ENCODE results near the gene ADCY9. TPM values are rescaled to one million over a fixed set of nuclear protein-coding genes. Genes with fewer than 3 reads are reported as not detected.
"Not testable (repeated sequence)": the region's sequence is repeated elsewhere in the genome, so short reads cannot be mapped to it uniquely, and the experiment has no call there.

ADCY9 gene
- total RNA-seq, 1 donor from 2014 or later = 48.2 TPM

- intact Hi-C loops (cut with DNase I) = loop anchor here (2.0 to 5.0 kb wide), 3 partner anchors 34 to 199 kb away; partner anchors contain the start of gene ADCY9
- ATAC-seq (peak; percentile 43), DNase-seq (ENCODE audit: missing footprints) (no peak)
Measured at GRCh38 chr16:4052801-4053293, 63.4 kb downstream of the ADCY9 start.

- no peak for ATAC-seq
- intact Hi-C loops (cut with DNase I) = loop anchor here (2.0 to 5.0 kb wide), 3 partner anchors 35 to 200 kb away; partner anchors contain the start of gene ADCY9
- DNase-seq (ENCODE audit: missing footprints) = no peak
Measured at GRCh38 chr16:4052096-4052495, 64.1 kb downstream of the ADCY9 start.

- DNase-seq (ENCODE audit: missing footprints) (no peak), ATAC-seq (no peak)
- intact Hi-C loops (cut with DNase I) = loop anchor here (5.0 kb wide), 2 partner anchors 66 to 201 kb away; partner anchors contain the start of gene ADCY9
Measured at GRCh38 chr16:4051591-4051990, 64.7 kb downstream of the ADCY9 start.

- intact Hi-C loops (cut with DNase I) = no loop called here
- ATAC-seq = no peak
- DNase-seq (ENCODE audit: missing footprints) = no peak
Measured at GRCh38 chr16:4049031-4049430, 67.2 kb downstream of the ADCY9 start.

- DNase-seq (ENCODE audit: missing footprints) = no peak
- intact Hi-C loops (cut with DNase I) = no loop called here
- ATAC-seq = no peak
Measured at GRCh38 chr16:4048481-4048880, 67.8 kb downstream of the ADCY9 start.

GRCh38 chr16:4046221-4046620, 70.0 kb downstream of the ADCY9 start:
- DNase-seq (ENCODE audit: missing footprints) = no peak
- intact Hi-C loops (cut with DNase I) = no loop called here
- no peak for ATAC-seq

- intact Hi-C loops (cut with DNase I); DNase-seq (ENCODE audit: missing footprints); ATAC-seq: not testable (repeated sequence)
Measured at GRCh38 chr16:4045561-4045960, 70.7 kb downstream of the ADCY9 start.

- DNase-seq (ENCODE audit: missing footprints) (no peak), ATAC-seq (no peak)
Measured at GRCh38 chr16:4042581-4042980, 73.7 kb downstream of the ADCY9 start.

GRCh38 chr16:4038448-4038847, 77.8 kb downstream of the ADCY9 start:
- ATAC-seq (no peak), DNase-seq (ENCODE audit: missing footprints) (no peak)
- intact Hi-C loops (cut with DNase I) = no loop called here

More at GRCh38 chr16:4042581-4042980, 73.7 kb downstream of the ADCY9 start:
- intact Hi-C loops (cut with DNase I) = no loop called here

- DNase-seq (ENCODE audit: missing footprints); intact Hi-C loops (cut with DNase I); ATAC-seq: not testable (repeated sequence)
Measured at GRCh38 chr16:4036952-4037351, 79.3 kb downstream of the ADCY9 start.

- intact Hi-C loops (cut with DNase I) = no loop called here
- ATAC-seq (no peak), DNase-seq (ENCODE audit: missing footprints) (no peak)
Measured at GRCh38 chr16:4034963-4035362, 81.3 kb downstream of the ADCY9 start.

GRCh38 chr16:4033951-4034350, 82.3 kb downstream of the ADCY9 start:
- DNase-seq (ENCODE audit: missing footprints) = no peak
- intact Hi-C loops (cut with DNase I) = no loop called here
- no peak for ATAC-seq

- intact Hi-C loops (cut with DNase I) = no loop called here
- ATAC-seq = no peak
- peak; percentile 75 for DNase-seq (ENCODE audit: missing footprints)
Measured at GRCh38 chr16:4032768-4033167, 83.5 kb downstream of the ADCY9 start.

- ATAC-seq = no peak
- intact Hi-C loops (cut with DNase I) = no loop called here
- no peak for DNase-seq (ENCODE audit: missing footprints)
Measured at GRCh38 chr16:4028144-4028543, 88.1 kb downstream of the ADCY9 start.

GRCh38 chr16:4026854-4027253, 89.4 kb downstream of the ADCY9 start:
- ATAC-seq (no peak), DNase-seq (ENCODE audit: missing footprints) (no peak)
- intact Hi-C loops (cut with DNase I) = no loop called here

- ATAC-seq (no peak), DNase-seq (ENCODE audit: missing footprints) (no peak)
- intact Hi-C loops (cut with DNase I) = no loop called here
Measured at GRCh38 chr16:4025428-4025827, 90.8 kb downstream of the ADCY9 start.

- intact Hi-C loops (cut with DNase I) = no loop called here
- ATAC-seq (no peak), DNase-seq (ENCODE audit: missing footprints) (no peak)
Measured at GRCh38 chr16:4021916-4022315, 94.3 kb downstream of the ADCY9 start.

GRCh38 chr16:4021070-4021779, 95.0 kb downstream of the ADCY9 start:
- intact Hi-C loops (cut with DNase I) = no loop called here
- ATAC-seq (no peak), DNase-seq (ENCODE audit: missing footprints) (no peak)

GRCh38 chr16:4019371-4019791, 96.9 kb downstream of the ADCY9 start:
- intact Hi-C loops (cut with DNase I) = no loop called here
- ATAC-seq (peak; percentile 51), DNase-seq (ENCODE audit: missing footprints) (no peak)

GRCh38 chr16:4018391-4018790, 97.9 kb downstream of the ADCY9 start:
- intact Hi-C loops (cut with DNase I) = no loop called here
- DNase-seq (ENCODE audit: missing footprints) (no peak), ATAC-seq (no peak)

All from Right ventricle myocardium inferior (tissue), 1 donor.